K562 (cell line): ENCODE data around the gene LAGE3. TPM values are rescaled to one million over a fixed set of nuclear protein-coding genes. Genes with fewer than 3 reads are reported as not detected.

Experiments used
- CEBPB ChIP-seq: fragments of 450-650 bp; IDR thresholded peaks from 2 replicates; pipeline ENCODE4 v1.6.1; 2016; ENCODE audit warnings: missing genetic modification characterization, missing compliant biosample characterization
- CEBPG ChIP-seq, 3 experiments: fragments of 200-800 bp in 1 of 3; sonication (Bioruptor generic) in 1 of 3; sonication (generic) in 1 of 3; formaldehyde crosslinking in 1 of 3; IDR thresholded peaks in 2 of 3; conservative IDR thresholded peaks in 1 of 3; 2 replicates each; pipeline versions ENCODE4 v1.6.1 to v1.8.0; 2016 to 2022; ENCODE audit warnings: missing compliant biosample characterization in 2 of 3, missing genetic modification characterization in 2 of 3, mild to moderate bottlenecking in 1 of 3, missing genetic modification reagents in 1 of 3
- DPF2 ChIP-seq: fragments of 450-650 bp; IDR thresholded peaks from 2 replicates; pipeline ENCODE4 v1.6.1; 2016
- GABPA ChIP-seq: fragments of 200-800 bp; sonication (Bioruptor generic); conservative IDR thresholded peaks from 2 replicates; pipeline ENCODE4 v1.6.1; 2016; ENCODE audit warnings: low read depth, missing genetic modification characterization, missing compliant biosample characterization
- HNRNPL ChIP-seq: fragments of 200-400 bp; formaldehyde crosslinking; IDR thresholded peaks from 2 replicates; pipeline ENCODE4 v1.6.1; 2017; ENCODE audit warnings: low read depth, mild to moderate bottlenecking, low read length
- MBD2 ChIP-seq: sonication (generic); IDR thresholded peaks from 2 replicates; pipeline ENCODE4 v1.6.1; 2016; ENCODE audit warnings: low read depth, borderline replicate concordance
- SRSF9 ChIP-seq: fragments of 200-400 bp; formaldehyde crosslinking; IDR thresholded peaks from 2 replicates; pipeline ENCODE4 v1.6.1; 2017; ENCODE audit warnings: low read depth, low read length, borderline replicate concordance
- TARDBP ChIP-seq: fragments of 450-650 bp; IDR thresholded peaks from 2 replicates; pipeline ENCODE4 v1.6.1; 2016
- TBL1XR1 ChIP-seq, 2 experiments: IDR thresholded peaks; 2 replicates each; pipeline ENCODE4 v1.6.1; 2012; ENCODE audit warnings: improper control_type of control experiment in 2 of 2, low read length in 2 of 2, mild to moderate bottlenecking in 1 of 2
- polyA plus RNA-seq, 8 experiments: library from polyadenylated mRNA; depleted of rRNA in 4 of 8; stranded (reverse) in 5 of 8; unstranded in 3 of 8; fragments of >200 nt; fragmentation: Nextera tagmentation in 2 of 8; fragmentation: Illumina TruSeq in 1 of 8; extraction: Ambion mirVana in 2 of 8; extraction: Trizol in 1 of 8; gene quantifications; 2 replicates each; pipeline versions ENCODE4 v1.2.1 to v1.2.3, GENCODE V29; 2011 to 2014; ENCODE audit warnings: inconsistent platforms in 1 of 8, missing spikeins in 1 of 8
- total RNA-seq, 7 experiments: library from RNA; depleted of rRNA in 6 of 7; stranded (reverse); fragments of >200 nt in 6 of 7; fragmentation: Illumina TruSeq in 2 of 7; extraction: Trizol in 2 of 7; gene quantifications; 2 replicates each; pipeline versions ENCODE4 v1.2.1 to v1.2.3, GENCODE V29; 2011 to 2021; ENCODE audit warnings: low replicate concordance in 1 of 7
- TF ChIP-seq, protein P1 (sequence below): fragments of 450-650 bp; formaldehyde crosslinking; IDR thresholded peaks from 2 replicates; pipeline ENCODE4 v1.4.0; 2020; ENCODE audit warnings: mild to moderate bottlenecking
- TF ChIP-seq, protein P2 (sequence below): sonication (generic); formaldehyde crosslinking; IDR thresholded peaks from 2 replicates; pipeline ENCODE4 v1.8.0; 2022; ENCODE audit warnings: mild to moderate bottlenecking, missing genetic modification reagents
- TF ChIP-seq, protein P3 (sequence below), 3 experiments: fragments of 200-800 bp in 1 of 3; fragments of 250-450 bp in 1 of 3; fragments of 450-650 bp in 1 of 3; sonication (Bioruptor Pico) in 1 of 3; sonication (Bioruptor generic) in 1 of 3; formaldehyde crosslinking in 1 of 3; IDR thresholded peaks; 2 replicates each; pipeline versions ENCODE4 v1.6.1 to v1.8.0; 2016 to 2022; ENCODE audit warnings: mild to moderate bottlenecking in 2 of 3, missing genetic modification characterization in 2 of 3, missing compliant biosample characterization in 1 of 3, moderate library complexity in 1 of 3
- TF ChIP-seq, protein P4 (sequence below): sonication (generic); formaldehyde crosslinking; IDR thresholded peaks from 2 replicates; pipeline ENCODE4 v1.9.0; 2022; ENCODE audit warnings: mild to moderate bottlenecking, missing genetic modification reagents
- TF ChIP-seq, protein P5 (sequence below), 2 experiments: fragments of 450-650 bp; IDR thresholded peaks; 2 replicates each; pipeline ENCODE4 v1.6.1; 2018; ENCODE audit warnings: mild to moderate bottlenecking in 2 of 2, low read depth in 1 of 2; ENCODE audit not compliant: partially characterized antibody in 2 of 2

The LAGE3 gene
- total and polyA plus RNA-seq, 9 of the 15 experiments (the other 6 are each of a cell fraction or from before 2014, with no cell fraction given) = 28.2 to 125 (median 35.8) TPM

DNA sequence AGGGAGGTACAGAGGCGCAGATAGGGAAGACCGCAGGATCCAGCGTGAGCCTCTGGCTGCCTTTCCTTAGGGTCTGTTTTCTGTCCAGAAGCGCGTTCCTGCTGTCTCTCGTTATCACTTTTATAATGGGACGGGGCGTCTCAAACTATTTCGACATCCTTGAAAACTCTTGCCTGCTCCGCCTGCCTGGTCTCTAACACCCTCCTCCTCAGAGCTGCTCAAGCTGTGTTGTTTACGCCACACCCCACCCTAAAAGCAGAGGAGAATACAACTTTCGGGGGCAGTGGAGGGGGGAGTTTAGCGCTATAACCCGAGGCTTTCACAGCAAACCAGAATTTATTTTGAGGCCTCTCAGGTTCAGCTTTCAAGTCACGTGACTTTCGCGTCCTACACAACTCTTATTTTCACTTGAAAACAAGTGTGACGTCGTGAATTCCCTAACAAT is 37.6 kb upstream of the LAGE3 start (continued):
- TF ChIP-seq TARDBP (no peak), MBD2 (0 out of 2 replicates have a peak, but pooled peaks have one; percentile 6), TBL1XR1 (IDR thresholded peaks at IDR 0.05; ENCODE audit: low read length in 2 of 2) (no peak), HNRNPL (no peak), GABPA (tag) (peak; percentile 74), DPF2 (0 out of 2 replicates have a peak, but pooled peaks have one; percentile 25), SRSF9 (no peak), CEBPB (tag) (peak; percentile 86), CEBPG (CRISPR knock-in tag; IDR thresholded peaks at IDR 0.05) (no peak), CEBPG (tag; conservative IDR thresholded peaks at IDR 0.05 in 1 of 2, IDR thresholded peaks at IDR 0.05 in 1 of 2) (peak in 1 of 2 experiments; percentile 10; a peak in 1 of 4 replicates)
- TF ChIP-seq, protein P1, sequence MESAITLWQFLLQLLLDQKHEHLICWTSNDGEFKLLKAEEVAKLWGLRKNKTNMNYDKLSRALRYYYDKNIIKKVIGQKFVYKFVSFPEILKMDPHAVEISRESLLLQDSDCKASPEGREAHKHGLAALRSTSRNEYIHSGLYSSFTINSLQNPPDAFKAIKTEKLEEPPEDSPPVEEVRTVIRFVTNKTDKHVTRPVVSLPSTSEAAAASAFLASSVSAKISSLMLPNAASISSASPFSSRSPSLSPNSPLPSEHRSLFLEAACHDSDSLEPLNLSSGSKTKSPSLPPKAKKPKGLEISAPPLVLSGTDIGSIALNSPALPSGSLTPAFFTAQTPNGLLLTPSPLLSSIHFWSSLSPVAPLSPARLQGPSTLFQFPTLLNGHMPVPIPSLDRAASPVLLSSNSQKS (CRISPR knock-in tag) = no peak
- TF ChIP-seq, protein P2, sequence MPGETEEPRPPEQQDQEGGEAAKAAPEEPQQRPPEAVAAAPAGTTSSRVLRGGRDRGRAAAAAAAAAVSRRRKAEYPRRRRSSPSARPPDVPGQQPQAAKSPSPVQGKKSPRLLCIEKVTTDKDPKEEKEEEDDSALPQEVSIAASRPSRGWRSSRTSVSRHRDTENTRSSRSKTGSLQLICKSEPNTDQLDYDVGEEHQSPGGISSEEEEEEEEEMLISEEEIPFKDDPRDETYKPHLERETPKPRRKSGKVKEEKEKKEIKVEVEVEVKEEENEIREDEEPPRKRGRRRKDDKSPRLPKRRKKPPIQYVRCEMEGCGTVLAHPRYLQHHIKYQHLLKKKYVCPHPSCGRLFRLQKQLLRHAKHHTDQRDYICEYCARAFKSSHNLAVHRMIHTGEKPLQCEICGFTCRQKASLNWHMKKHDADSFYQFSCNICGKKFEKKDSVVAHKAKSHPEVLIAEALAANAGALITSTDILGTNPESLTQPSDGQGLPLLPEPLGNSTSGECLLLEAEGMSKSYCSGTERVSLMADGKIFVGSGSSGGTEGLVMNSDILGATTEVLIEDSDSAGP = no peak
- TF ChIP-seq, protein P3, sequence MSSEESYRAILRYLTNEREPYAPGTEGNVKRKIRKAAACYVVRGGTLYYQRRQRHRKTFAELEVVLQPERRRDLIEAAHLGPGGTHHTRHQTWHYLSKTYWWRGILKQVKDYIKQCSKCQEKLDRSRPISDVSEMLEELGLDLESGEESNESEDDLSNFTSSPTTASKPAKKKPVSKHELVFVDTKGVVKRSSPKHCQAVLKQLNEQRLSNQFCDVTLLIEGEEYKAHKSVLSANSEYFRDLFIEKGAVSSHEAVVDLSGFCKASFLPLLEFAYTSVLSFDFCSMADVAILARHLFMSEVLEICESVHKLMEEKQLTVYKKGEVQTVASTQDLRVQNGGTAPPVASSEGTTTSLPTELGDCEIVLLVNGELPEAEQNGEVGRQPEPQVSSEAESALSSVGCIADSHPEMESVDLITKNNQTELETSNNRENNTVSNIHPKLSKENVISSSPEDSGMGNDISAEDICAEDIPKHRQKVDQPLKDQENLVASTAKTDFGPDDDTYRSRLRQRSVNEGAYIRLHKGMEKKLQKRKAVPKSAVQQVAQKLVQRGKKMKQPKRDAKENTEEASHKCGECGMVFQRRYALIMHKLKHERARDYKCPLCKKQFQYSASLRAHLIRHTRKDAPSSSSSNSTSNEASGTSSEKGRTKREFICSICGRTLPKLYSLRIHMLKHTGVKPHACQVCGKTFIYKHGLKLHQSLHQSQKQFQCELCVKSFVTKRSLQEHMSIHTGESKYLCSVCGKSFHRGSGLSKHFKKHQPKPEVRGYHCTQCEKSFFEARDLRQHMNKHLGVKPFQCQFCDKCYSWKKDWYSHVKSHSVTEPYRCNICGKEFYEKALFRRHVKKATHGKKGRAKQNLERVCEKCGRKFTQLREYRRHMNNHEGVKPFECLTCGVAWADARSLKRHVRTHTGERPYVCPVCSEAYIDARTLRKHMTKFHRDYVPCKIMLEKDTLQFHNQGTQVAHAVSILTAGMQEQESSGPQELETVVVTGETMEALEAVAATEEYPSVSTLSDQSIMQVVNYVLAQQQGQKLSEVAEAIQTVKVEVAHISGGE (CRISPR knock-in tag; IDR thresholded peaks at IDR 0.05) = 0 out of 6 replicates have a peak, but pooled peaks of 1 of the 3 experiments have one; percentile 3
- TF ChIP-seq, protein P4, sequence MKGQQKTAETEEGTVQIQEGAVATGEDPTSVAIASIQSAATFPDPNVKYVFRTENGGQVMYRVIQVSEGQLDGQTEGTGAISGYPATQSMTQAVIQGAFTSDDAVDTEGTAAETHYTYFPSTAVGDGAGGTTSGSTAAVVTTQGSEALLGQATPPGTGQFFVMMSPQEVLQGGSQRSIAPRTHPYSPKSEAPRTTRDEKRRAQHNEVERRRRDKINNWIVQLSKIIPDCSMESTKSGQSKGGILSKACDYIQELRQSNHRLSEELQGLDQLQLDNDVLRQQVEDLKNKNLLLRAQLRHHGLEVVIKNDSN (CRISPR knock-in tag) = peak; percentile 67; the same call in 1 of the 2 replicates
- TF ChIP-seq, protein P5, sequence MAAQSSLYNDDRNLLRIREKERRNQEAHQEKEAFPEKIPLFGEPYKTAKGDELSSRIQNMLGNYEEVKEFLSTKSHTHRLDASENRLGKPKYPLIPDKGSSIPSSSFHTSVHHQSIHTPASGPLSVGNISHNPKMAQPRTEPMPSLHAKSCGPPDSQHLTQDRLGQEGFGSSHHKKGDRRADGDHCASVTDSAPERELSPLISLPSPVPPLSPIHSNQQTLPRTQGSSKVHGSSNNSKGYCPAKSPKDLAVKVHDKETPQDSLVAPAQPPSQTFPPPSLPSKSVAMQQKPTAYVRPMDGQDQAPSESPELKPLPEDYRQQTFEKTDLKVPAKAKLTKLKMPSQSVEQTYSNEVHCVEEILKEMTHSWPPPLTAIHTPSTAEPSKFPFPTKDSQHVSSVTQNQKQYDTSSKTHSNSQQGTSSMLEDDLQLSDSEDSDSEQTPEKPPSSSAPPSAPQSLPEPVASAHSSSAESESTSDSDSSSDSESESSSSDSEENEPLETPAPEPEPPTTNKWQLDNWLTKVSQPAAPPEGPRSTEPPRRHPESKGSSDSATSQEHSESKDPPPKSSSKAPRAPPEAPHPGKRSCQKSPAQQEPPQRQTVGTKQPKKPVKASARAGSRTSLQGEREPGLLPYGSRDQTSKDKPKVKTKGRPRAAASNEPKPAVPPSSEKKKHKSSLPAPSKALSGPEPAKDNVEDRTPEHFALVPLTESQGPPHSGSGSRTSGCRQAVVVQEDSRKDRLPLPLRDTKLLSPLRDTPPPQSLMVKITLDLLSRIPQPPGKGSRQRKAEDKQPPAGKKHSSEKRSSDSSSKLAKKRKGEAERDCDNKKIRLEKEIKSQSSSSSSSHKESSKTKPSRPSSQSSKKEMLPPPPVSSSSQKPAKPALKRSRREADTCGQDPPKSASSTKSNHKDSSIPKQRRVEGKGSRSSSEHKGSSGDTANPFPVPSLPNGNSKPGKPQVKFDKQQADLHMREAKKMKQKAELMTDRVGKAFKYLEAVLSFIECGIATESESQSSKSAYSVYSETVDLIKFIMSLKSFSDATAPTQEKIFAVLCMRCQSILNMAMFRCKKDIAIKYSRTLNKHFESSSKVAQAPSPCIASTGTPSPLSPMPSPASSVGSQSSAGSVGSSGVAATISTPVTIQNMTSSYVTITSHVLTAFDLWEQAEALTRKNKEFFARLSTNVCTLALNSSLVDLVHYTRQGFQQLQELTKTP (IDR thresholded peaks at IDR 0.05; ENCODE audit: low read depth in 1 of 2, partially characterized antibody in 2 of 2) = peak in 1 of 2 experiments; percentile 33
